ENCODE data around the gene MAGI1. TPM values are rescaled to one million over a fixed set of nuclear protein-coding genes. Genes with fewer than 3 reads are reported as not detected.
A peak's percentile ranks its signal among the peaks of the same experiment; 100 is the strongest.

The MAGI1 gene
- total RNA-seq, 3 donors from 2014 or later: 22.1 to 94.4 (median 70.5) TPM

DNA sequence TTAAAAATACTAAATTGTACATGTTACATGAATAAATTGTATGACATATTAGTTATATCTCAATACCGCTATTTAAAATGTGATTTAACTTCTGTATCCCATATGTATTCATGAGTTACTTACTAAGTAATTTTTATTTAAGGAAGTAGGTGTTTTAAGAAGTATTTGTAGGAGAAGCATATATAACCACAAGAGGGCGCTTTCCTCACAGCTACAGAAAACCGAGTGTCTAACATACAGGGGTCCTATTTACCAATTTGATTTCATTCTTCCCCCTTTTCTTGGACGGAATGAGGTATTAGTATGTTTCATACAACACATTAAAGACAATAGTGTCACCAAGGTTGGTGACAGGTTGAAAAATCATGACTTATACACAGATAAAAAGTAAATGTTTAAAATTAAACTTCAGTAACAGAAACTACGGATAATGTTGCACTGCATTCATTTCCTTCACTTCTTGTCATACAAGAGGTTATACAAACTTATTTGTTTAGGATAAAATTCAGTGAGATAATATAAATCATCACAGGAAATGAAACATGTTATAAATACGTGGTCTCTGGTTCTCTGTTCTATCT, 253.6 kb downstream of the MAGI1 start:
- Histone ChIP-seq H3K27me3 (no peaks in the 10 kb centered on the region), H3K4me3 (no peak overlapping the region), H3K36me3 (no peaks in the 10 kb centered on the region), H3K4me1 (no peaks in the 10 kb centered on the region), H3K9me3 (no peaks in the 10 kb centered on the region), H3K27ac (peak overlapping the region in 1 of 2 donors; percentile 18)
- DNase-seq (ENCODE audit: low spot score in 2 of 2): no peak
- TF ChIP-seq, protein P1, sequence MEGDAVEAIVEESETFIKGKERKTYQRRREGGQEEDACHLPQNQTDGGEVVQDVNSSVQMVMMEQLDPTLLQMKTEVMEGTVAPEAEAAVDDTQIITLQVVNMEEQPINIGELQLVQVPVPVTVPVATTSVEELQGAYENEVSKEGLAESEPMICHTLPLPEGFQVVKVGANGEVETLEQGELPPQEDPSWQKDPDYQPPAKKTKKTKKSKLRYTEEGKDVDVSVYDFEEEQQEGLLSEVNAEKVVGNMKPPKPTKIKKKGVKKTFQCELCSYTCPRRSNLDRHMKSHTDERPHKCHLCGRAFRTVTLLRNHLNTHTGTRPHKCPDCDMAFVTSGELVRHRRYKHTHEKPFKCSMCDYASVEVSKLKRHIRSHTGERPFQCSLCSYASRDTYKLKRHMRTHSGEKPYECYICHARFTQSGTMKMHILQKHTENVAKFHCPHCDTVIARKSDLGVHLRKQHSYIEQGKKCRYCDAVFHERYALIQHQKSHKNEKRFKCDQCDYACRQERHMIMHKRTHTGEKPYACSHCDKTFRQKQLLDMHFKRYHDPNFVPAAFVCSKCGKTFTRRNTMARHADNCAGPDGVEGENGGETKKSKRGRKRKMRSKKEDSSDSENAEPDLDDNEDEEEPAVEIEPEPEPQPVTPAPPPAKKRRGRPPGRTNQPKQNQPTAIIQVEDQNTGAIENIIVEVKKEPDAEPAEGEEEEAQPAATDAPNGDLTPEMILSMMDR (IDR thresholded peaks at IDR 0.05): peak; percentile 60 to 70 (median 65)
- TF ChIP-seq POLR2A (IDR thresholded peaks at IDR 0.05): no peak
- intact Hi-C loops (cut with DNase I; ENCODE audit: low total_unique reads): no loop called here

DNA sequence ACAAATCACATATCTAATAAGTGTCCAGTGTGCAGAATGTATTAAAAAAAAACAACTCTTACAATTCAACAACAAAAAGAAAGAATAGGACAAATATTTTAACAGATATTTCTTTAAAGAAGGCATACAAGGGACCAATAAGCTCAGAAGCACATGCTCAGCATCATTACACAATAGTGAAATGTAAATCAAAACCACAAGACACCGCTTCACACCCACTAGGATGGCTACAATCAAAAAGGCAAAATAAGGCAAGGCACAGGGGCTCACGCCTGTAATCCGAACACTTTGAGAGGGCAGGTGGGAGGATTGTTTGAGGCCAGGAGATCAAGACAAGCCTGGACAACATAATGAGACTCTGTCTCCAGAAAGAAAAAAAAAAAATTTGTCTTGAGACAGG, 255.6 kb downstream of the MAGI1 start:
- Histone ChIP-seq H3K9me3 (no peaks in the 10 kb centered on the region), H3K27ac (no peak overlapping the region), H3K4me1 (no peaks in the 10 kb centered on the region), H3K36me3 (no peaks in the 10 kb centered on the region), H3K27me3 (no peaks in the 10 kb centered on the region), H3K4me3 (no peak overlapping the region)
- no peak for DNase-seq (ENCODE audit: low spot score in 2 of 2)
- TF ChIP-seq POLR2A (IDR thresholded peaks at IDR 0.05): no peak
- no peak for TF ChIP-seq POLR2AphosphoS5 (IDR thresholded peaks at IDR 0.05)
- TF ChIP-seq, protein P1 (IDR thresholded peaks at IDR 0.05): no peak
- intact Hi-C loops (cut with DNase I; ENCODE audit: low total_unique reads): no loop called here

DNA sequence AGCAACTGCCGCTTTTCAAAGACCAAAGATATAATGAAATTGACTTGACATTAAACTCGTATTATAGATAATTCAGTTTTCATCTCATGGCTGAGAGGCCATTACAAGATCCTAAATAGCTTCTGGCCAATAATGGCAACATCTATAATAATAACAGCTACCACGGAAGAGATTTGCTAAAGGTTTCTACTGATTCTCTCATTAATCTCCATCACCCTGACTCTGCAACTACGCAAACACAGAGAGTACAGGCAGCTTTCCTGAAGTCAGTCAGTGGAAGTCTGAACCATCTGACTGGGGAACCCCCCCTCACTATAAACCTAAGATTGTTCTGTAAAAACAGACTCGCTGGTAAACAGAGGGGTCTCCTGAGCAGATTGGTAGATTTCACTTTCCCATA, 257.1 kb downstream of the MAGI1 start:
- intact Hi-C loops (cut with DNase I; ENCODE audit: low total_unique reads): no loop called here

DNA sequence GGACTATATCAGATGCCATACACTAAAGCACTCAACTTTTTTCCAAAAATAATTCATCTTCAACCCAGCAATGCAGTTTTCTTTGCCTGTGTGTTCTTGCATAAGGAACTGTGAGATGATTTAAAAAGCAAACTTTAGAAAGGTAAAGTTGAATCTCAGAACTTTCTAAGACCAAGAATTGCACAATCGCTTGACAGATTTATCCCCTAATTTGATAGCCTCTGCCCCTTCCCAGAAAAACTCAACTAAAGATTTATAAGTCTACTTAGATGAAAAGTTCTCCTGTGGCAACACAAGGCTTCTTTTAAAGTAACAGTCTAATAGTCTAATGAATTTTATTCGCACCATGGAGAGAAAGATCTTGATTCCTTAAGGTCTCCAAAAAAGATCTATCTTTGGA, 259.3 kb downstream of the MAGI1 start:
- Histone ChIP-seq H3K27ac (no peak overlapping the region), H3K4me1 (no peaks in the 10 kb centered on the region), H3K4me3 (no peak overlapping the region), H3K27me3 (no peaks in the 10 kb centered on the region), H3K9me3 (no peaks in the 10 kb centered on the region), H3K36me3 (no peaks in the 10 kb centered on the region)
- no peak for DNase-seq (ENCODE audit: low spot score in 2 of 2)
- intact Hi-C loops (cut with DNase I; ENCODE audit: low total_unique reads): no loop called here
- TF ChIP-seq, protein P1 (IDR thresholded peaks at IDR 0.05): no peak
- TF ChIP-seq POLR2AphosphoS5 (IDR thresholded peaks at IDR 0.05) (no peak), POLR2A (IDR thresholded peaks at IDR 0.05) (no peak)

More for the DNA sequence above, 257.1 kb downstream of the MAGI1 start:
- no peaks in the 10 kb centered on the region for H3K36me3 ChIP-seq
- no peak overlapping the region for H3K27ac ChIP-seq
- no peaks in the 10 kb centered on the region for H3K9me3 ChIP-seq
- no peaks in the 10 kb centered on the region for H3K27me3 ChIP-seq
- no peak overlapping the region for H3K4me3 ChIP-seq
- H3K4me1 ChIP-seq: no peaks in the 10 kb centered on the region
- no peak for DNase-seq (ENCODE audit: low spot score in 2 of 2)
- TF ChIP-seq POLR2AphosphoS5 (IDR thresholded peaks at IDR 0.05) (no peak), POLR2A (IDR thresholded peaks at IDR 0.05) (no peak)
- TF ChIP-seq, protein P1 (IDR thresholded peaks at IDR 0.05): no peak

DNA sequence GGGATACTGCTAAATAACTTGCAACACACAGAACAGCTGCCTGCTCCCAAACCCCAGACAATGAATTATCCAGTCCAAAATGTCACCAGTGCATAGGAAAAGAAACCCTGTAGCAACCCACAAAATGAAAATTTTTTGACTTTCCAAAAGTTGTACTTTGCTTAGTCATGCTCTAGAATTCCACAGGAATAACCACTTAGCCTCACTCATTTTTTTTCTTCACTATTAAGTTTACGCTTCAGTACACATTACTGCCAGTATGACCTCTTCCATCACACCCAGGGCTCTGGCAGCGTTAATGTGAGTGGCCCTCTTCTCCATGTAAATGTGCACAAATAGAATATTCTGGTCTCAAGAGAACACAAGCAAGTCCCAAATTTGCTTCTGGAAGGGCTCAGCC, 259.8 kb downstream of the MAGI1 start:
- no peaks in the 10 kb centered on the region for H3K36me3 ChIP-seq
- H3K9me3 ChIP-seq: no peaks in the 10 kb centered on the region
- DNase-seq (ENCODE audit: low spot score in 2 of 2): no peak
- TF ChIP-seq, protein P1 (IDR thresholded peaks at IDR 0.05): no peak
- no peak overlapping the region for H3K4me3 ChIP-seq
- H3K27ac ChIP-seq: no peak overlapping the region
- H3K27me3 ChIP-seq: no peaks in the 10 kb centered on the region
- H3K4me1 ChIP-seq: no peaks in the 10 kb centered on the region
- intact Hi-C loops (cut with DNase I; ENCODE audit: low total_unique reads): no loop called here

Measured in breast epithelium (tissue), 4 donors.